ENCODE results near the gene SETX. TPM values are rescaled to one million over a fixed set of nuclear protein-coding genes. Genes with fewer than 3 reads are reported as not detected.

SETX gene
- total and polyA plus RNA-seq, 2 donors (not counting 1 experiment from before 2014, with no cell fraction given): 29.2 to 105 TPM

DNA sequence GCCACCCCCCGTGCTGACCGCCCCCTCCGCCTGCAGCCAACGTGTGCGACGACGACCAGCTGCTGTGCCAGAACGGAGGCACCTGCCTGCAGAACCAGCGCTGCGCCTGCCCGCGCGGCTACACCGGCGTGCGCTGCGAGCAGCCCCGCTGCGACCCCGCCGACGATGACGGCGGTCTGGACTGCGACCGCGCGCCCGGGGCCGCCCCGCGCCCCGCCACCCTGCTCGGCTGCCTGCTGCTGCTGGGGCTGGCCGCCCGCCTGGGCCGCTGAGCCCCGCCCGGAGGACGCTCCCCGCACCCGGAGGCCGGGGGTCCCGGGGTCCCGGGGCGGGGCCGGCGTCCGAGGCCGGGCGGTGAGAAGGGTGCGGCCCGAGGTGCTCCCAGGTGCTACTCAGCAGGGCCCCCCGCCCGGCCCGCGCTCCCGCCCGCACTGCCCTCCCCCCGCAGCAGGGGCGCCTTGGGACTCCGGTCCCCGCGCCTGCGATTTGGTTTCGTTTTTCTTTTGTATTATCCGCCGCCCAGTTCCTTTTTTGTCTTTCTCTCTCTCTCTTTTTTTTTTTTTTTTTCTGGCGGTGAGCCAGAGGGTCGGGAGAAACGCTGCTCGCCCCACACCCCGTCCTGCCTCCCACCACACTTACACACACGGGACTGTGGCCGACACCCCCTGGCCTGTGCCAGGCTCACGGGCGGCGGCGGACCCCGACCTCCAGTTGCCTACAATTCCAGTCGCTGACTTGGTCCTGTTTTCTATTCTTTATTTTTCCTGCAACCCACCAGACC lies 112.8 kb downstream of the SETX start:
- H3K9ac ChIP-seq (ENCODE audit: low read length): peak overlapping the region; percentile 73
- no peaks in the 10 kb centered on the region for H3K9me3 Mint-ChIP-seq (ENCODE audit: insufficient read depth)
- peaks cover 5% of the 10 kb centered on the region for H3K27me3 Mint-ChIP-seq
- peak overlapping the region; percentile 19 to 61 for H3K27ac ChIP-seq (ENCODE audit: low read length in 2 of 2)
- TF ChIP-seq, protein P1, sequence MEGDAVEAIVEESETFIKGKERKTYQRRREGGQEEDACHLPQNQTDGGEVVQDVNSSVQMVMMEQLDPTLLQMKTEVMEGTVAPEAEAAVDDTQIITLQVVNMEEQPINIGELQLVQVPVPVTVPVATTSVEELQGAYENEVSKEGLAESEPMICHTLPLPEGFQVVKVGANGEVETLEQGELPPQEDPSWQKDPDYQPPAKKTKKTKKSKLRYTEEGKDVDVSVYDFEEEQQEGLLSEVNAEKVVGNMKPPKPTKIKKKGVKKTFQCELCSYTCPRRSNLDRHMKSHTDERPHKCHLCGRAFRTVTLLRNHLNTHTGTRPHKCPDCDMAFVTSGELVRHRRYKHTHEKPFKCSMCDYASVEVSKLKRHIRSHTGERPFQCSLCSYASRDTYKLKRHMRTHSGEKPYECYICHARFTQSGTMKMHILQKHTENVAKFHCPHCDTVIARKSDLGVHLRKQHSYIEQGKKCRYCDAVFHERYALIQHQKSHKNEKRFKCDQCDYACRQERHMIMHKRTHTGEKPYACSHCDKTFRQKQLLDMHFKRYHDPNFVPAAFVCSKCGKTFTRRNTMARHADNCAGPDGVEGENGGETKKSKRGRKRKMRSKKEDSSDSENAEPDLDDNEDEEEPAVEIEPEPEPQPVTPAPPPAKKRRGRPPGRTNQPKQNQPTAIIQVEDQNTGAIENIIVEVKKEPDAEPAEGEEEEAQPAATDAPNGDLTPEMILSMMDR (IDR thresholded peaks at IDR 0.05): no peak
- TF ChIP-seq EZH2 (IDR thresholded peaks at IDR 0.05; ENCODE audit: borderline replicate concordance, insufficient read depth, low read depth, low read length, poor library complexity, severe bottlenecking): no peak
- ChIA-PET CTCF (interaction anchor here (0.9 to 10.9 kb wide), 7 partner anchors 10 to 171 kb away, joined by 3 to 144 read pairs (median 12); partner anchors contain the start of gene NTNG2), POLR2A (interaction anchor here (0.8 to 1.4 kb wide), 4 partner anchors 31 to 1106 kb away, joined by 3 to 5 read pairs (median 4); partner anchors contain the start of genes MED22, NTNG2 and RPL7A)
- ATAC-seq (ENCODE audit: low read depth) (peak; percentile 4), DNase-seq (peak; percentile 84)
- intact Hi-C loops (cut with micrococcal nuclease): loop anchor here (1.0 to 5.0 kb wide), 6 partner anchors 17 to 965 kb away; partner anchors contain the start of genes FAM78A and TTF1
- H4K20me1 ChIP-seq (ENCODE audit: control insufficient read depth, insufficient read depth, low read length, poor library complexity, severe bottlenecking): no peaks in the 10 kb centered on the region
- peak overlapping the region; percentile 44 to 82 (median 74) for H3K4me3 ChIP-seq (ENCODE audit: control extremely low read depth in 1 of 5, extremely low read depth in 1 of 5, insufficient read depth in 1 of 5, low read depth in 2 of 5, low read length in 4 of 5)
- peaks cover 7 to 16% of the 10 kb centered on the region in 2 donors for H3K4me1 ChIP-seq (ENCODE audit: control insufficient read depth in 2 of 2, insufficient read depth in 2 of 2, low read length in 2 of 2)
- peak overlapping the region; percentile 97 for H3K4me3 Mint-ChIP-seq
- under 1% methylated on average over 75 of the region's 81 CpGs for WGBS (ENCODE audit: insufficient coverage)
- H3K79me2 ChIP-seq (ENCODE audit: control insufficient read depth, insufficient read depth, low read length): no peaks in the 10 kb centered on the region
- H3K4me2 ChIP-seq (replicated peaks; ENCODE audit: low read depth, low read length, poor library complexity, severe bottlenecking): peak overlapping the region; percentile 86
- no peaks in the 10 kb centered on the region for H3K36me3 ChIP-seq (replicated peaks in 1 of 2; ENCODE audit: control extremely low read depth in 1 of 2, control insufficient read depth in 1 of 2, extremely low read depth in 1 of 2, insufficient read depth in 2 of 2, low read length in 1 of 2)
- peaks cover 13% of the 10 kb centered on the region for H3K4me1 Mint-ChIP-seq
- peak overlapping the region; percentile 86 for H2AFZ ChIP-seq (ENCODE audit: insufficient read depth, low read depth, low read length, poor library complexity, severe bottlenecking)
- H3K27ac Mint-ChIP-seq: peak overlapping the region; percentile 88
- H3K9me3 ChIP-seq (ENCODE audit: control extremely low read depth in 1 of 3, control insufficient read depth in 2 of 3, insufficient read depth in 1 of 3, low read length in 2 of 3): no peaks in the 10 kb centered on the region
- peaks cover 0 to 14% (median 4%) of the 10 kb centered on the region in 4 experiments for H3K27me3 ChIP-seq (replicated peaks in 1 of 4; ENCODE audit: control extremely low read depth in 1 of 4, control insufficient read depth in 3 of 4, insufficient read depth in 4 of 4, low read length in 3 of 4)

Data from B cell (primary cell).